Eye (tissue), 1 donor: ENCODE results near the gene RABGEF1.
A peak's percentile ranks its signal among the peaks of the same experiment; 100 is the strongest.
"Not testable (repeated sequence)": the region's sequence is repeated elsewhere in the genome, so short reads cannot be mapped to it uniquely, and the experiment has no call there.

Source experiments
- DNase-seq: peaks from one replicate; pipeline ENCODE4 v3.0.0-alpha.2; 2015

RABGEF1 gene

GRCh38 chr7:66766041-66766440, 25.5 kb downstream of the RABGEF1 start:
- DNase-seq = no peak

- not testable (repeated sequence) for DNase-seq
These were observed 27.0 kb downstream of the RABGEF1 start for GRCh38 chr7:66767486-66767885.

- no peak for DNase-seq
These were observed 28.6 kb downstream of the RABGEF1 start for GRCh38 chr7:66768865-66769832.

GRCh38 chr7:66769833-66770512, 29.4 kb downstream of the RABGEF1 start:
- peak; percentile 10 for DNase-seq

- peak; percentile 55 for DNase-seq
These were observed 31.3 kb downstream of the RABGEF1 start for GRCh38 chr7:66771795-66772194.

GRCh38 chr7:66773744-66774143, 33.2 kb downstream of the RABGEF1 start:
- not testable (repeated sequence) for DNase-seq

GRCh38 chr7:66776383-66776782, 35.9 kb downstream of the RABGEF1 start:
- not testable (repeated sequence) for DNase-seq

- DNase-seq = no peak
These were observed 36.4 kb downstream of the RABGEF1 start for GRCh38 chr7:66776800-66777442.

GRCh38 chr7:66778201-66778600, 37.7 kb downstream of the RABGEF1 start:
- no peak for DNase-seq

- no peak for DNase-seq
These were observed 39.3 kb downstream of the RABGEF1 start for GRCh38 chr7:66779669-66780409.

- DNase-seq = no peak
These were observed 41.0 kb downstream of the RABGEF1 start for GRCh38 chr7:66781408-66782090.

- DNase-seq = not testable (repeated sequence)
These were observed 42.3 kb downstream of the RABGEF1 start for GRCh38 chr7:66782875-66783274.

- DNase-seq = not testable (repeated sequence)
These were observed 43.5 kb downstream of the RABGEF1 start for GRCh38 chr7:66783887-66784595.

GRCh38 chr7:66790196-66790595, 49.7 kb downstream of the RABGEF1 start:
- DNase-seq = no peak

- DNase-seq = peak; percentile 20
These were observed 50.2 kb downstream of the RABGEF1 start for GRCh38 chr7:66790725-66791124.

- DNase-seq = no peak
These were observed 60.1 kb downstream of the RABGEF1 start for GRCh38 chr7:66800591-66800990.

GRCh38 chr7:66804001-66804400, 63.5 kb downstream of the RABGEF1 start:
- DNase-seq = no peak

- DNase-seq = no peak
These were observed 67.2 kb downstream of the RABGEF1 start for GRCh38 chr7:66807736-66808135.

GRCh38 chr7:66810716-66811115, 70.2 kb downstream of the RABGEF1 start:
- no peak for DNase-seq

GRCh38 chr7:66815186-66815875, 74.8 kb downstream of the RABGEF1 start:
- DNase-seq = not testable (repeated sequence)

- no peak for DNase-seq
These were observed 75.4 kb downstream of the RABGEF1 start for GRCh38 chr7:66815951-66816350.
